Parietal lobe (tissue), 2 donors: ENCODE data around the gene ANKRD49. TPM values are rescaled to one million over a fixed set of nuclear protein-coding genes. Genes with fewer than 3 reads are reported as not detected.

Experiments used
- small RNA-seq: library from RNA; depleted of rRNA; stranded (forward); fragments of <200 nt; gene quantifications from one replicate; pipeline ENCODE3, GENCODE V24; 2014; ENCODE audit warnings: low replicate concordance
- total RNA-seq: library from RNA; depleted of rRNA; stranded (reverse); fragments of >200 nt; gene quantifications from one replicate; pipeline ENCODE4 v1.2.3, GENCODE V29; 2014

The ANKRD49 gene, protein sequence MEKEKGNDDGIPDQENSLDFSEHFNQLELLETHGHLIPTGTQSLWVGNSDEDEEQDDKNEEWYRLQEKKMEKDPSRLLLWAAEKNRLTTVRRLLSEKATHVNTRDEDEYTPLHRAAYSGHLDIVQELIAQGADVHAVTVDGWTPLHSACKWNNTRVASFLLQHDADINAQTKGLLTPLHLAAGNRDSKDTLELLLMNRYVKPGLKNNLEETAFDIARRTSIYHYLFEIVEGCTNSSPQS
- total RNA-seq = 23.8 TPM

DNA sequence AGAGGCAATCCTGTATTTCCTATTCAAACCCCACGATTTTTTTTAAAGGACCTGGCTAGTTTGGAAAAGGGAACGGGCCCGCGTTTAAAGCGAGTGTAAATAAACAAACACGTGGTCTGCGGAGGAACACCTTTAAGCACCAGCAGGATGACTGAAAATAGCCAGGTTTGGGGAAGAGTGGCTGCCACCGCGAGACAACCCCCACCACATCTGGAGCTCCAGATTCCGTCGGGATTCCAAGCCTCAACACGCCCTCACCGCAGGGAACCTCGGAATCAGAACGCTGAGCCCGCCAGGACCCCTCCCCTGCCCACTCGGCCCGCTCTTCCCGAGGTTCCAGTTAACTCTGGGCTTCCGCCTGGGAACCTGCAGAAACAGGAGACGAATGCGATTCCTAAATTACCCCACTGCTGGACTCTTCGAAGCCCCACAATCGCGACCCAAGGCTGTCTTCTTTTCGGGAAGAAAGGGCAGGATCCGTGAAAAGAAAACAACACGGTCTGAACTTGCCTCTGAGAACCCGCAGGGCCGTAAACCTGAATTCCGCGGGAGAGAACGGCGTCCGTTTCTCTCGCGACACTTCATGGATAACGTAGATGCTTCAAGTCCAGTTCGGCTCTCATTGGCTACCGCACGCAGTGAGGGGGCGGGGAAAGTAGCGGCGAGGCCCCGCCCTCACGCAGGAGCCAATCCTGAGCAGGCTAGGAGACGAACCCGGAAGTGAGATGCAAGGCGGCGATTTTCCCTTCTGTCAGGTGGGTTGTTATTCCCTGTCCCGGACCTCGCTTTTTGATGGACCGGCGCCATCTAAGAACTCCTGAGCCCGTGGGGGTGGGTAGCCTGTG, at the start of gene ANKRD49, which contains the start of gene MRE11:
Gene ANKRD49 (plus strand): TSS at position 704 of the 845 bp plus-strand sequence. CDS start 2,710 bp downstream, outside the sequence.
Gene MRE11 (minus strand): TSS at position 564 of the 845 bp plus-strand sequence. CDS start 1,043 bp downstream, outside the sequence.

DNA sequence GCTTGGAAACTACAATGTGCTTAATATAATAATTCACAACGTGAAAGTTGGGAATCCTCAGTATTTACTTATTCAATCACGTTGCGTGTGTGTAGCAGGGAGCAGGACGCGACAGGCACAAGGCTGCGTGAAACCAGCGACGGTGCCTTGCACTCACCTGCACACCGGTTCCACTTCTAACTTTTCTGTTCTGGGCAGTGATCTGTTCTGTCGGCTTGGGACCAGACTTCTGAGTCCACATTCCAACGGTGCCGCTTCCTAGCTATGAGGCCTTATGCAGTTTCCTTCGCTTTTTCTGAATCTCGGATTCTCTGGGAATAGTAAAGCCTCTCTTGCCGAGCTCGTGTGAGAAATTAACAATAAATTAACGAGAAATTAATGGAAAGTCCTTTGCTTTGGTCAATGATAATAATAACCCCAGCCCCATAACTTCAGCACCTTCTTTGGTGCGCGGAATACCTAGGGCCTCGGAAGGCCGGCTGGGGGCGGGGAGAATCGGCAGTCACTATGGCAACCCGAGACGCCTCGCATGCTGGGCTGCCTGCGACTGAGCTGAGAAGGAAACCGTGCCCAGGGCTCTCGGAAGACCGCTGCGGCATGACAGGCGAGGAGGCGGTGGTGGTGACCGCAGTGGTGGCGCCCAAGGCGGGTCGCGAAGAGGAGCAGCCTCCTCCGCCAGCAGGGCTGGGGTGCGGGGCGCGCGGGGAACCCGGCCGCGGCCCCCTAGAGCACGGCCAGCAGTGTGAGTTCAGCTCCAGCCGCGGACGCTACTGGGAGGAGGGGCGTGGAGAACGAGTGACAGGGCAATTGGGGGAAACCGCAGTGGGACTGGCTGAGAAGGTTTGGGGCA, 18.4 kb downstream of the ANKRD49 start, which contains the start of gene C11orf97:
Gene C11orf97 (plus strand): TSS at position 530 of the 850 bp plus-strand sequence. CDS start 68 bp downstream, at position 598.

DNA sequence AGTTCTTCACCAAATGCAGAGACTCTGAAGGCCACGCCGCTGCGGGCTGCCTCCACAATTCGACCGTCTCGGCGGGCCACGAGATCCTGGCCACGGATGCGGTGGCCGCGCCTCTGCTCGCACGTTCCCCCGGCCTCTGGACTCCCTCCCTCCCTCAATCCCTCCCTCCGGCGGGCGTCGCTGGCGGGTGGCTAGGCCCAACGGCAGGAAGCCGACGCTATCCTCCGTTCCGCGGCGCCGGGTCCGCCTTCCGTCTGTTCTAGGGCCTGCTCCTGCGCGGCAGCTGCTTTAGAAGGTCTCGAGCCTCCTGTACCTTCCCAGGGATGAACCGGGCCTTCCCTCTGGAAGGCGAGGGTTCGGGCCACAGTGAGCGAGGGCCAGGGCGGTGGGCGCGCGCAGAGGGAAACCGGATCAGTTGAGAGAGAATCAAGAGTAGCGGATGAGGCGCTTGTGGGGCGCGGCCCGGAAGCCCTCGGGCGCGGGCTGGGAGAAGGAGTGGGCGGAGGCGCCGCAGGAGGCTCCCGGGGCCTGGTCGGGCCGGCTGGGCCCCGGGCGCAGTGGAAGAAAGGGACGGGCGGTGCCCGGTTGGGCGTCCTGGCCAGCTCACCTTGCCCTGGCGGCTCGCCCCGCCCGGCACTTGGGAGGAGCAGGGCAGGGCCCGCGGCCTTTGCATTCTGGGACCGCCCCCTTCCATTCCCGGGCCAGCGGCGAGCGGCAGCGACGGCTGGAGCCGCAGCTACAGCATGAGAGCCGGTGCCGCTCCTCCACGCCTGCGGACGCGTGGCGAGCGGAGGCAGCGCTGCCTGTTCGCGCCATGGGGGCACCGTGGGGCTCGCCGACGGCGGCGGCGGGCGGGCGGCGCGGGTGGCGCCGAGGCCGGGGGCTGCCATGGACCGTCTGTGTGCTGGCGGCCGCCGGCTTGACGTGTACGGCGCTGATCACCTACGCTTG, 50.2 kb downstream of the ANKRD49 start, which contains the start of gene FUT4:
Gene FUT4 (plus strand): TSS at position 227 of the 951 bp plus-strand sequence. CDS start 213 bp downstream, at position 440.

Small RNAs within 50 kb of the gene (small RNA-seq; reads per million reads assigned to genes)
- 0.61 reads per million, percentile 55 among the genes with 10 or more reads in this experiment for gene MIR548L

Other genes starting within 250 kb of the ANKRD49 start
- gene IZUMO1R, start 189.4 kb upstream of the ANKRD49 start, total RNA-seq = not detected
- gene GPR83, start 92.6 kb upstream of the ANKRD49 start, total RNA-seq = 0.63 TPM
- gene MRE11, start 140 bp upstream of the ANKRD49 start, total RNA-seq = 23.5 TPM
- not detected for gene C11orf97, start 18.5 kb downstream of the ANKRD49 start, total RNA-seq
- gene FUT4, start 49.9 kb downstream of the ANKRD49 start, total RNA-seq = 9.7 TPM
- 13.8 TPM for gene PIWIL4, start 73.4 kb downstream of the ANKRD49 start, total RNA-seq